ENCODE results near the gene BAZ2B. TPM values are rescaled to one million over a fixed set of nuclear protein-coding genes. Genes with fewer than 3 reads are reported as not detected.

The BAZ2B gene
- total RNA-seq, 3 donors from 2014 or later (not counting 1 experiment from before 2014, with no cell fraction given) = 59.8 to 73.7 (median 68.4) TPM

GRCh38 chr2:159283529-159283928, 332.8 kb downstream of the BAZ2B start:
- Histone ChIP-seq H3K4me1 (ENCODE audit: control insufficient read depth, insufficient read depth, low read length) (peaks cover 32% of the 10 kb centered on the region), H3K36me3 (ENCODE audit: control insufficient read depth, insufficient read depth, low read length) (peaks cover 11% of the 10 kb centered on the region), H3K27ac (ENCODE audit: low read length) (no peak overlapping the region), H3K4me3 (ENCODE audit: low read length) (no peak overlapping the region), H3K27me3 (ENCODE audit: control insufficient read depth, insufficient read depth, low read length) (no peaks in the 10 kb centered on the region), H3K9me3 (ENCODE audit: control insufficient read depth, insufficient read depth, low read length) (no peaks in the 10 kb centered on the region)
- WGBS (ENCODE audit: insufficient coverage) = 67% methylated on average over 5 of the region's 6 CpGs
- no peak for ATAC-seq
- Mint-ChIP-seq H3K27ac (peak overlapping the region in 1 of 2 donors; percentile 78), H3K27me3 (ENCODE audit: low read depth in 2 of 2) (no peaks in the 10 kb centered on the region), H3K4me1 (peaks cover 29 to 31% of the 10 kb centered on the region in 2 donors), H3K9me3 (no peaks in the 10 kb centered on the region), H3K36me3 (no peaks in the 10 kb centered on the region), H3K4me3 (no peak overlapping the region)
- no peak for DNase-seq
- TF ChIP-seq CTCF (IDR thresholded peaks at IDR 0.05) = no peak
- intact Hi-C loops (cut with micrococcal nuclease) = loop anchor here (2.0 kb wide), 1 partner anchor 57 kb away; no protein-coding TSS in a partner anchor

GRCh38 chr2:159281002-159281401, 335.3 kb downstream of the BAZ2B start:
- ATAC-seq (no peak), DNase-seq (no peak)
- Histone ChIP-seq H3K27me3 (ENCODE audit: control insufficient read depth, insufficient read depth, low read length) (no peaks in the 10 kb centered on the region), H3K36me3 (ENCODE audit: control insufficient read depth, insufficient read depth, low read length) (peaks cover 19% of the 10 kb centered on the region), H3K4me1 (ENCODE audit: control insufficient read depth, insufficient read depth, low read length) (peaks cover 25% of the 10 kb centered on the region), H3K9me3 (ENCODE audit: control insufficient read depth, insufficient read depth, low read length) (no peaks in the 10 kb centered on the region), H3K4me3 (ENCODE audit: low read length) (no peak overlapping the region), H3K27ac (ENCODE audit: low read length) (no peak overlapping the region)
- TF ChIP-seq CTCF (IDR thresholded peaks at IDR 0.05) = no peak
- Mint-ChIP-seq H3K27ac (no peak overlapping the region), H3K27me3 (ENCODE audit: low read depth in 2 of 2) (no peaks in the 10 kb centered on the region), H3K4me1 (peaks cover 22 to 24% of the 10 kb centered on the region in 2 donors), H3K9me3 (no peaks in the 10 kb centered on the region), H3K36me3 (no peaks in the 10 kb centered on the region), H3K4me3 (no peak overlapping the region)
- intact Hi-C loops (cut with micrococcal nuclease) = no loop called here
- 93% methylated on average over 3 of the region's 6 CpGs for WGBS (ENCODE audit: insufficient coverage)

GRCh38 chr2:159279700-159280099, 336.6 kb downstream of the BAZ2B start:
- Histone ChIP-seq H3K4me3 (ENCODE audit: low read length) (no peak overlapping the region), H3K4me1 (ENCODE audit: control insufficient read depth, insufficient read depth, low read length) (peaks cover 15% of the 10 kb centered on the region), H3K27ac (ENCODE audit: low read length) (no peak overlapping the region), H3K27me3 (ENCODE audit: control insufficient read depth, insufficient read depth, low read length) (no peaks in the 10 kb centered on the region), H3K9me3 (ENCODE audit: control insufficient read depth, insufficient read depth, low read length) (no peaks in the 10 kb centered on the region), H3K36me3 (ENCODE audit: control insufficient read depth, insufficient read depth, low read length) (peaks cover 19% of the 10 kb centered on the region)
- H3K4me1 Mint-ChIP-seq = peaks cover 18 to 19% of the 10 kb centered on the region in 2 donors
- H3K9me3 Mint-ChIP-seq = no peaks in the 10 kb centered on the region
- no peaks in the 10 kb centered on the region for H3K36me3 Mint-ChIP-seq
- no peak for TF ChIP-seq CTCF (IDR thresholded peaks at IDR 0.05)
- no peak for DNase-seq
- intact Hi-C loops (cut with micrococcal nuclease) = no loop called here
- WGBS (ENCODE audit: insufficient coverage) = 93% methylated on average over 2 of the region's 2 CpGs
- no peak for ATAC-seq
- no peak overlapping the region for H3K27ac Mint-ChIP-seq
- no peaks in the 10 kb centered on the region for H3K27me3 Mint-ChIP-seq (ENCODE audit: low read depth in 2 of 2)
- no peak overlapping the region for H3K4me3 Mint-ChIP-seq

GRCh38 chr2:159275111-159275510, 341.2 kb downstream of the BAZ2B start:
- Mint-ChIP-seq H3K9me3 (no peaks in the 10 kb centered on the region), H3K27ac (peak overlapping the region; percentile 24 to 47), H3K36me3 (peaks cover 9% of the 10 kb centered on the region), H3K27me3 (ENCODE audit: low read depth in 2 of 2) (no peaks in the 10 kb centered on the region), H3K4me1 (peaks cover 15 to 18% of the 10 kb centered on the region in 2 donors), H3K4me3 (peak overlapping the region; percentile 35)
- Histone ChIP-seq H3K9me3 (ENCODE audit: control insufficient read depth, insufficient read depth, low read length) (no peaks in the 10 kb centered on the region), H3K27me3 (ENCODE audit: control insufficient read depth, insufficient read depth, low read length) (no peaks in the 10 kb centered on the region), H3K36me3 (ENCODE audit: control insufficient read depth, insufficient read depth, low read length) (peaks cover 30% of the 10 kb centered on the region), H3K4me3 (ENCODE audit: low read length) (no peak overlapping the region), H3K27ac (ENCODE audit: low read length) (no peak overlapping the region), H3K4me1 (ENCODE audit: control insufficient read depth, insufficient read depth, low read length) (peaks cover 3% of the 10 kb centered on the region)
- WGBS (ENCODE audit: insufficient coverage) = no CpG with 5 or more reads among the region's 1 CpG
- intact Hi-C loops (cut with micrococcal nuclease) = loop anchor here (2.0 kb wide), 1 partner anchor 130 kb away; no protein-coding TSS in a partner anchor
- TF ChIP-seq CTCF (IDR thresholded peaks at IDR 0.05) = no peak
- ATAC-seq (peak; percentile 70 to 97 (median 93)), DNase-seq (no peak)

All from natural killer cell (primary cell).